AG04450 (cell line): ENCODE results near the gene NCOA6. TPM values are rescaled to one million over a fixed set of nuclear protein-coding genes. Genes with fewer than 3 reads are reported as not detected.
A peak's percentile ranks its signal among the peaks of the same experiment; 100 is the strongest.

ENCODE experiments used
- CTCF ChIA-PET: fragments of 300-600, 350-600 bp; formaldehyde crosslinking; extraction: SDS; loops from one replicate; lab custom pipeline; 2022; ENCODE audit warnings: antibody characterized with exemption, inconsistent platforms; lab: Charles Lee
- POLR2A ChIA-PET: fragments of 350-600 bp; formaldehyde crosslinking; extraction: SDS; loops from one replicate; lab custom pipeline; 2021; ENCODE audit warnings: antibody characterized with exemption, inconsistent platforms; lab: Yijun Ruan, JAX
- DNase-seq: peaks from one replicate; pipeline ENCODE4 v3.0.0-alpha.2; 2011; ENCODE audit warnings: low read depth, low spot score
- H3K27ac ChIP-seq: one replicate; pipeline ENCODE4 v1.5.1; 2012; ENCODE audit warnings: low read depth, low read length, control low read depth
- H3K27me3 ChIP-seq: one replicate; pipeline ENCODE4 v1.6.0; 2012; ENCODE audit warnings: low read length; ENCODE audit not compliant: control insufficient read depth, insufficient read depth
- H3K4me3 ChIP-seq: 2 replicates; pipeline ENCODE4 v1.5.1; 2011; ENCODE audit warnings: mild to moderate bottlenecking, low read depth, low read length, control low read depth
- H3K9me3 ChIP-seq: 2 replicates; pipeline ENCODE4 v1.5.1; 2012; ENCODE audit warnings: low read length; ENCODE audit not compliant: control insufficient read depth, insufficient read depth
- polyA plus RNA-seq: library from polyadenylated mRNA; depleted of rRNA; stranded (reverse); fragments of >200 nt; gene quantifications from 2 replicates; pipeline ENCODE4 v1.2.3, GENCODE V29; 2011
- TF ChIP-seq, protein P1 (sequence below): IDR thresholded peaks from 2 replicates; pipeline ENCODE4 v1.5.1; 2011; ENCODE audit warnings: low read depth, low read length, control low read depth, inconsistent platforms

The NCOA6 gene
- polyA plus RNA-seq, 1 experiment: 15.5 TPM

DNA sequence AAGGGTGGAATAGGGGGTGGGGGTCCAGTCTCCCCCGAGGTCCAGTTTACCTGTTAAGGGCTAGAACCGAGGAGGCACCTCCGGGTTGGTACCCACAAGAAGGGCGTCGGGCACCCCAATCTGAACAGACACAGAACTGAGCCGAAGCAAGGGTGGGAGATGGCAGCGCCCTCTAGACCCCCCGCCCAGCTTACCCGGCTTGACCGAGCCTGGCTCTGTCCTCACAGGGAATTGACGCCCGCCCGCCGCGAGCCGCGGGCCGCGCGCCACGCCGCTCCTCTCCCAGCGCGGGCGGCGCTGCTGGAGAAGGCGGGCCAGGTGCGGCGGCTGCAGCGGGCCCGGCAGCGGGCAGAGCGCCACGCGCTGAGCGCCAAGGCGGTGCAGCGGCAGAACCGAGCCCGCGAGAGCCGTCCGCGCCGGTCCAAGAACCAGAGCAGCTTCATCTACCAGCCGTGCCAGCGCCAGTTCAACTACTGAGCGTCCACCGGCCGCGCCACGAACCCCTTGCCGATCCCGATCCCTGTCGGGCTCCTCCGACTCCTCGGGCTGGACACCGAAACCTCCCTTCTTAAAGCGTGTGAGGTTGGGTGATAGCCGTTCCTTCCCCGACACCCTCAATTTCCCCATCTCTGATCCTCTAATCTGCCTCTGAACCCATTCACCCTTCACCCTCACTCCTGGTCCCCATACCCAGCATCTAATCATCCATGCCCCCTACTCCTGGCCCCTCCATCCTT lies 115.5 kb downstream of the NCOA6 start:
- Histone ChIP-seq H3K27me3 (no peaks in the 10 kb centered on the region), H3K9me3 (no peaks in the 10 kb centered on the region), H3K4me3 (peak overlapping the region; percentile 60), H3K27ac (no peak overlapping the region)
- ChIA-PET POLR2A (interaction anchor here (0.6 kb wide), 1 partner anchor 196 kb away, joined by 4 read pairs; no protein-coding TSS in a partner anchor), CTCF (interaction anchor here (0.6 to 1.6 kb wide), 5 partner anchors 11 to 397 kb away, joined by 3 to 5 read pairs (median 3); no protein-coding TSS in a partner anchor)
- TF ChIP-seq, protein P1, sequence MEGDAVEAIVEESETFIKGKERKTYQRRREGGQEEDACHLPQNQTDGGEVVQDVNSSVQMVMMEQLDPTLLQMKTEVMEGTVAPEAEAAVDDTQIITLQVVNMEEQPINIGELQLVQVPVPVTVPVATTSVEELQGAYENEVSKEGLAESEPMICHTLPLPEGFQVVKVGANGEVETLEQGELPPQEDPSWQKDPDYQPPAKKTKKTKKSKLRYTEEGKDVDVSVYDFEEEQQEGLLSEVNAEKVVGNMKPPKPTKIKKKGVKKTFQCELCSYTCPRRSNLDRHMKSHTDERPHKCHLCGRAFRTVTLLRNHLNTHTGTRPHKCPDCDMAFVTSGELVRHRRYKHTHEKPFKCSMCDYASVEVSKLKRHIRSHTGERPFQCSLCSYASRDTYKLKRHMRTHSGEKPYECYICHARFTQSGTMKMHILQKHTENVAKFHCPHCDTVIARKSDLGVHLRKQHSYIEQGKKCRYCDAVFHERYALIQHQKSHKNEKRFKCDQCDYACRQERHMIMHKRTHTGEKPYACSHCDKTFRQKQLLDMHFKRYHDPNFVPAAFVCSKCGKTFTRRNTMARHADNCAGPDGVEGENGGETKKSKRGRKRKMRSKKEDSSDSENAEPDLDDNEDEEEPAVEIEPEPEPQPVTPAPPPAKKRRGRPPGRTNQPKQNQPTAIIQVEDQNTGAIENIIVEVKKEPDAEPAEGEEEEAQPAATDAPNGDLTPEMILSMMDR: peak; percentile 36
- no peak for DNase-seq

DNA sequence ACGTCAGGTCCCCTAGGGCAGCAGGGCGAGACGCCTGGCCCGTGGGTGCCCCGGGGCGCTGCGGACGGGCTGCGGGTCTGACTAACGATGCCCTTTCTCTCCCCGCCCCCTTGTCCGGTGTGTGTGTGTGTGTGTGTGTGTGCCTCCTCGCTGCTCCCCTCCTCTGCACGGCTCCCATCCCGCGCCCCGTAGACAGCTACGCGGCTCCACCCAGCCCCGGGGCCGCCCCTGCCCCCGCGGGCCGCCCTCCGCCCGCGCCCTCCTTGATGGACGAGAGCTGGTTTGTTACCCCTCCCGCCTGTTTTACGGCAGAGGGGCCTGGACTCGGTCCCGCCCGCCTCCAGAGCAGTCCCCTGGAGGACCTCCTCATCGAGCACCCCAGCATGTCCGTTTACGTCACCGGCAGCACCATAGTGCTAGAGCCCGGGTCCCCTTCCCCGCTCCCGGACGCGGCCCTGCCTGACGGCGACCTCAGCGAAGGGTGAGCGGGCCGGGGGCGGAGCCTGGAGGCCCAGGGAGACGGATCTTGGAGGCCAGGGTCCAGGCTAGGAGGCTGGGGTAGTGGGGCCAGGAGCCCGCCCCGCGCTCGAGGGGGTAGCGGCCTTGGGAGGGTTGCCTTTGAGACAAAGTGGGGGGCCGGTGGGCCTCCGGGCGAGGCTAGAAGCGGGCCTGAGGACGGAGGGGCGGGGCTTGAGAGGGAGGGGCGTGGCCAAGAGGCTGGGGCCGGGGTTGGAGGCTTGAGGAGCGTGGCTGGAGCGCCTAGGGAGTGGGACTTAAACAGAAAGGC lies 116.2 kb downstream of the NCOA6 start:
- Histone ChIP-seq H3K27ac (peak overlapping the region; percentile 73), H3K4me3 (peak overlapping the region; percentile 60), H3K27me3 (no peaks in the 10 kb centered on the region), H3K9me3 (no peaks in the 10 kb centered on the region)
- TF ChIP-seq, protein P1: no peak
- ChIA-PET CTCF (interaction anchor here (0.6 to 1.8 kb wide), 4 partner anchors 50 to 397 kb away, joined by 3 to 7 read pairs (median 3); no protein-coding TSS in a partner anchor), POLR2A (no interaction called here)
- DNase-seq: no peak

DNA sequence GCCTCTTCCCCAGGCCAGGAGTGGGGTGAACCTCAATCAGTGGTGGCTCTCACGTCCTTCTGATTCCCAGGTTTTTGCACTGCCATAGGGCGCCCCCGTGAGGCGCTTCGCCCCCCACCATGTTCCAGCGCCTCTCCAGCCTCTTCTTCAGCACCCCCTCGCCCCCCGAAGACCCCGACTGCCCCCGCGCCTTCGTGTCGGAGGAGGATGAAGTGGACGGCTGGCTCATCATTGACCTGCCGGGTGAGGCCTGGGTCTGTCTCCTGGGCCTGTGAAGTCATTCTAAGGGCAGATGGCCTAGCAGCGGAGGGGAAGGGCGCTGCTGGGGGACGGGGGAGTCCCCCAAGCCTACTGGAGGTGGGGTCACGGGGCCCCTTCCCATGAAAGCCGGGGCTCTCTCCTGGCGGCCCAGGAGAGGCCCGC lies 116.8 kb downstream of the NCOA6 start:
- Histone ChIP-seq H3K27ac (no peak overlapping the region), H3K27me3 (no peaks in the 10 kb centered on the region), H3K4me3 (peak overlapping the region; percentile 60), H3K9me3 (no peaks in the 10 kb centered on the region)
- DNase-seq: no peak
- ChIA-PET POLR2A (interaction anchor here (0.6 kb wide), 1 partner anchor 342 kb away, joined by 3 read pairs; no protein-coding TSS in a partner anchor), CTCF (interaction anchor here (1.0 to 1.8 kb wide), 9 partner anchors 50 to 396 kb away, joined by 3 to 17 read pairs (median 5); no protein-coding TSS in a partner anchor)
- TF ChIP-seq, protein P1: peak; percentile 52

DNA sequence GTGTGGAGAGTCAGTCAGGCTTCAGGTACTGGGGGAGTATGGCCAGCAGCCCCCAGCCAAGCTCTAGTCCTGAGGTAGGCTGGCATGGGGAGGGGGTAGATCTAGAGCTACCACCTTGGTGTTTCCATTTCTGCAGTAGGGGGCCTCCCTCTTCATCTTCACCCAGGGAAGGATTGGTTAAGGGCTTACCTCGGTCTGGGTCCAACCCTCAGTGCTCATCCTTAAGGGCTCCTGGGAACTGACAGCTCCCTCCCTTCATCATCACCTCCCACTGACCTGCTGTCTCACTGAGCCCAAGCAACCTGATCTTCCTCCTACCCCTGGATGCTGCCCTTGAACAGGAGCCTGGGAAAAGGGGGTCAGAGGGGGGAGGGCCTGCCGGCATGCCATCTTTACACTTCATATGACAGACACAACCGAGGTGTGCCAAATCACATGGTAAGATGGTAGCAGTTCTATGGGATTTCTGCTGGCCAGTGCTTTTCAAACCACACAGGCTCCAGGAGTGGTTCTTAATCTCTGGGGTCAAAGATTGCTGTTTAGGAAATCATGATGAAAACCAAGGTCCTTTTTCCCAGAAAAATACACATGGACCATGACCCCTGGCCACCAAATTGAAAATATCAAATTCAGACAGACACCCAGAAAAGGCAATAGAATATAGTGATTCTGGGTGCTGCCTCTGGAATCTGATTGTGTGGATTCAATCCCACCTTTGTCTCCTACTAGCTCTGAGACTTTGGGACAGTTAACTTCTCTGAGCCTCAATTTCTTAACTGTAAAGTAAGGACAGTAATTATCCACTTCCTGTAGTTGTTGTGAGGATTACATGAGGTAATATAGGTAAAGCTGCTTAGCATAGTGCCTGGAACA lies 118.3 kb downstream of the NCOA6 start:
- Histone ChIP-seq H3K27me3 (no peaks in the 10 kb centered on the region), H3K27ac (no peak overlapping the region), H3K9me3 (no peaks in the 10 kb centered on the region), H3K4me3 (no peak overlapping the region)
- POLR2A ChIA-PET: no interaction called here
- TF ChIP-seq, protein P1: no peak
- CTCF ChIA-PET: interaction anchor here (0.9 to 4.1 kb wide), 13 partner anchors 8 to 394 kb away, joined by 3 to 17 read pairs (median 7); no protein-coding TSS in a partner anchor
- DNase-seq: no peak
